MM.1S (cell line): ENCODE data around the gene FRAS1.

Experiments
- CTCF ChIP-seq: fragments of 300-600 bp; sonication (generic); IDR thresholded peaks from 2 replicates; pipeline ENCODE4 v1.5.1; 2016; ENCODE audit warnings: antibody characterized with exemption, low read length, mixed read lengths
- EZH2 ChIP-seq: fragments of 300-600 bp; sonication (generic); optimal IDR thresholded peaks from 2 replicates; pipeline ENCODE3; 2017; ENCODE audit warnings: low read depth, mild to moderate bottlenecking, antibody characterized with exemption, low read length, mixed read lengths
- EZH2phosphoT487 ChIP-seq: fragments of 300-600 bp; sonication (generic); IDR thresholded peaks from 2 replicates; pipeline ENCODE4 v1.6.1; 2018; ENCODE audit warnings: antibody characterized with exemption, low read length

- TF ChIP-seq CTCF = no peak
- TF ChIP-seq EZH2 = no peak
- no peak for TF ChIP-seq EZH2phosphoT487
Observed at GRCh38 chr4:78457751-78458150, 400.6 kb downstream of the FRAS1 start.
